A204.1 (cell line): Measurements from ENCODE around the gene OBSCN.

ENCODE experiments used
- FAIRE-seq: peaks from 2 replicates; lab custom pipeline; 2012; peaks lifted over from hg19 to GRCh38; lab: Jason Lieb, UNC

OBSCN gene

DNA sequence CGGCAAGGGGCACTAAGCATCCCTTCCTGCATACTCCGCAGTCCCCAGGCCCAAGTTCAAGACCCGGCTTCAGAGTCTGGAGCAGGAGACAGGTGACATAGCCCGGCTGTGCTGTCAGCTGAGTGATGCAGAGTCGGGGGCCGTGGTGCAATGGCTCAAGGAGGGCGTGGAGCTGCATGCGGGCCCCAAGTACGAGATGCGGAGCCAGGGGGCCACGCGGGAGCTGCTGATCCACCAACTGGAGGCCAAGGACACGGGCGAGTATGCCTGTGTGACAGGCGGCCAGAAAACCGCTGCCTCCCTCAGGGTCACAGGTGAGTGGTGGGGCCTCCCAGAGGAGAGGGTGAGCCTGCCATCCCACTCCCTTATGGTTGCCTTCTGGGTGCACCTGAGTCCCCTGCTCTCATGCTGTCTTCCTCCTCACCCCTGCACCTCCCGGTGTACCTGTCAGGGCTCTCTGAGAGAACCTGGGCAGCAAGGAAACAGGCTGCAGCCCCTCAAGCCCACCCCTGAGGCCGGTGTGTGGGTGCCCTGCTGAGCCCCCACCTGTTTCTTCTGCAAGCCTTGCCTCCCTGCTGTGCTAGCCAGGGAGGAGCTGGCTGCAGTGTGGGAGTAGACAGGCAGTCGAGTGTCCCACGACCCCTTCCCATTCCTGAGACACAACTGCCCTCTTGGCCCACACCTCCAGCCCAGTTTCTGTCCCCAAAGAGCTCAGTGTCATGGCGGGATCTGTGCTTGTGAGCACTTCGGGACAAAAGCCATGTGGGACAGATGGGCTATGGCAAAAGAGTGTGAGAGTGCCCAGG, 99.6 kb downstream of the OBSCN start:
- FAIRE-seq: no peak

GRCh38 chr1:228308085-228308601, 100.3 kb downstream of the OBSCN start:
- FAIRE-seq: no peak

DNA sequence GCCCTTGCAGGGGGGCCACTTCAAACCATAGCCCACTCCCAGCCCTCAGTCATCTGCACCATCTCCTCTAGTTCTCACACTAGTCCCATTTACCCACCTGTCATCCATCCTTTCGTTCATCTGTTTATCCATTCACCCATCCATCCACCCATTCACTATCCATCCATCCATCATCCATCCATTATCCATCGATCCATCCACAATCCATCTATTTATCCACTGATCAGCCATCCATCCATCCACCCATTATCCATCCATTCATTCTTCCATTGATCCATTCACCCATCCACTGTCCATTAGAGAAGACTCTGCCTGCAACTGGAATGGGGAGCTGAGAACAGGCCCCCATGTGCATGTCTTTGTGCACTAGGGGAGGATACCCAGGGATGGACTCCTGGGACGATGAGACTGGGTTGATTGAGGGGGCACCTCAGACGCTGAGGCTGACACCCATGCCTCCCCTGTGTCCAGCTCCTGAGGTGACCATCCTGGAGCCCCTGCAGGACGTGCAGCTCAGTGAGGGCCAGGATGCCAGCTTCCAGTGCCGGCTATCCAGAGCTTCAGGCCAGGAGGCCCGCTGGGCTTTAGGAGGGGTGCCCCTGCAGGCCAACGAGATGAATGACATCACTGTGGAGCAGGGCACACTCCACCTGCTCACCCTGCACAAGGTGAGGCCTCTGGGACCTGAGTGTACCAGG, 100.9 kb downstream of the OBSCN start:
- no peak for FAIRE-seq

GRCh38 chr1:228309326-228310067, 101.7 kb downstream of the OBSCN start:
- FAIRE-seq: no peak

GRCh38 chr1:228310162-228310792, 102.4 kb downstream of the OBSCN start:
- FAIRE-seq: no peak

DNA sequence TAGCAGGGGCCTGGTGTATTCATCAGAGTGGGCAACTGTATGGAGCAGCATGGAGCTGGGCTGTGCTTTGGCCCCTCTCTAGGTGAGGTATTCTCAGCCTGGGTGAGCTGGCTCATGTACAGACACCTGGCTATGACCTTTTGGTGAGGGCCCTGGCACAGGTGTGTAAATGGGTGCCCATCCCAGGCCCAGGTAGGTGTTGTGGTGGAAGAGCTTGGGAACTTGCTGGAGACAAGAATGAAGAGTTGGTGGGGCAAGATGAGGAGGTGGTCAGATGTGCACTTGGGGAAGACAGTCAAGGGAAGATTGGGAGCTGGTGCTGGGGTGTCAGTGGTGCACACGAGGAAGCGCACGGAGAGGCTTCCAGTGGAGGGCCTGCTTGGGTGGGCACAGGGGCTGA, 103.2 kb downstream of the OBSCN start:
- FAIRE-seq: no peak

DNA sequence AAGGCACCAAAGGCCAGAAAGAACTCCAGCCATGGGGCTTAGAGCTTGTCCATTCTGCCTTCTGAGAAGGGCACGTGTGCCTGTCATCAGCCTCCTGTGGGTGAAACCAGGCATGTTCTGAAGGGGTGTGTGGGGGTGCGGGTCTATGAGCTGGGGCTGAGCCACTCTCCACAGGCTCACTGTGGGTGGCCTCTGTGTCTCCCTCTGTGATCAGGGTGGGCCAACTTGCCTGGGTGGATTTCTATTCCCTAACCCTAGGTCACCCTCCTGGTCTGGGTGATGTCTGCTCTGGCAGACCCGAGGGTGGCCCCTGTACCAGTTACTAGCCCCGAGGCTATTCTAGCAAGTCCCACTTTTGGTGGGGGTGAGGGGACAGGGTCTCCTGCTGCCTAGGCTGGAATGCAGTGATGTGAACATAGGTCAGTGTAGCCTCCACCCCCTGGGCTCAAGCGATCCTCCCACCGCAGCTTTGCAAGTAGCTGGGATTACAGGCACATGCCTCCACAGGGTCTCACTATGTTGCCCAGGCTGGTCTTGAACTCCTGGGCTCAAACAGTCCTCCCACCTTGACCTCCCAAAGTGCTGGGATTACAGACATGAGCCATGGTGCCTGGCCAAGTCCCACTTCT, 104.4 kb downstream of the OBSCN start:
- FAIRE-seq: no peak

- no peak for FAIRE-seq
Measured at GRCh38 chr1:228313536-228314277, 105.9 kb downstream of the OBSCN start.

DNA sequence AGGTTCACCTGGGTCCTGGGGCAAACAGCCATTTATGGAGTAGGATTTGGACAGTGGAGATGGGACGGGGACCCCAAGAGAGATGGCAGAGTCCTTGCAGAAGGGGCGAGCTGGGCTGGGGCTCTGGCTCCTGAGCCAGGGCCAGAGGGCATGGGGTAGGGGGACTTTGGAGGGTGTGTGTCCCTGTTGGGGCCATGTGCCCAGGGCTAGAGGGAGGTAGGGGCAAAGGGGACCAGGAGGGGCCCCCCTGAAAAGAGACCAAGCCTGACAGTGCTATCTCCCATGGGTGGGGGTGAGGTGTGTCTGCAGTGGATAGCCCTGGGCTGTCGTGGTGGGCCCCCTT, 106.4 kb downstream of the OBSCN start:
- FAIRE-seq: no peak

- FAIRE-seq: no peak
Measured at GRCh38 chr1:228314658-228315483, 107.0 kb downstream of the OBSCN start.

DNA sequence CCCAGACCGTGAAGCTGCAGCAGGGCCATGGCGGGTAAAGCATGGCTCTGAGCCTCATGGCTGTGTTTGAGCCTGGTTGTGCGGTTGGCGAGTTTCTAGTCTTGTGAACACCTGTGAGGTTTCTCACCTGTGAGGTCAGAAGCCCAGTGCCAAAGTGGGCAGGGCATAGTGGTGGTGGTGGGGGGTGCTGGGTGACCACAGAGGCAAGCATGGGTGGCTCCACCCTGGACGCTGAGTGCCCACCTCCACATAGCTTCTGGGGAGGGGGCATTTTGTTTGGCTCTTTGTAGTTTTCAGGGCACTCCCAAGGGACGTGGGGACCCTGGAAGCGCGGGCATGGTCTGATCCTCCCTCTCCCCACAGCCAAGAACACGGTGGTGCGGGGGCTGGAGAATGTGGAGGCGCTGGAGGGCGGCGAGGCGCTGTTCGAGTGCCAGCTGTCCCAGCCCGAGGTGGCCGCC, 107.7 kb downstream of the OBSCN start:
- no peak for FAIRE-seq

DNA sequence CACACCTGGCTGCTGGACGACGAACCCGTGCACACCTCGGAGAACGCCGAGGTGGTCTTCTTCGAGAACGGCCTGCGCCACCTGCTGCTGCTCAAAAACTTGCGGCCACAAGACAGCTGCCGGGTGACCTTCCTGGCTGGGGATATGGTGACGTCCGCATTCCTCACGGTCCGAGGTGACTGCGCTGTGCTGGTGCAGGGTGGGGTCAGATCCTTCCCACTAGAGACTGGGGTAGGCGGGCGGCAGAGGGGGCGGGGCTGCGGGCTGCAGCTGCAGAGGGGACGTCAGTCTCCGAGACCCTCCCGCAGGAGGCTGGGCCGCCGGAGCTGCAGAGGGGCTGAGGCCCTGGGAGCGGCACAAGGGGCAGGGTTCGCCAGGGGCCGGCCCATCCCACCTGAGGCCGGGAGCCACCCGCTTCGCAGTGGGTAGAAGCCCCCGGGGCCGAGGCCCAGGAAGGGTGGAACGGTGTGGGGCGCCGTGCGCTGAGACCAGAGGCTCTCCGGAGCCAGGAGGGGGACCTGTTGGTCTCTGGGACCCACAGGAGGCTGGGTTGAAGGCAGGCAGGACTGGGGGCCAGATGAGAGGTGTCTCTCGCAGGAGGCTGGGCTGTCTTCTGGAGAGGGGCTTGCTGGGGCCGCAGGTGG, 108.2 kb downstream of the OBSCN start:
- no peak for FAIRE-seq

DNA sequence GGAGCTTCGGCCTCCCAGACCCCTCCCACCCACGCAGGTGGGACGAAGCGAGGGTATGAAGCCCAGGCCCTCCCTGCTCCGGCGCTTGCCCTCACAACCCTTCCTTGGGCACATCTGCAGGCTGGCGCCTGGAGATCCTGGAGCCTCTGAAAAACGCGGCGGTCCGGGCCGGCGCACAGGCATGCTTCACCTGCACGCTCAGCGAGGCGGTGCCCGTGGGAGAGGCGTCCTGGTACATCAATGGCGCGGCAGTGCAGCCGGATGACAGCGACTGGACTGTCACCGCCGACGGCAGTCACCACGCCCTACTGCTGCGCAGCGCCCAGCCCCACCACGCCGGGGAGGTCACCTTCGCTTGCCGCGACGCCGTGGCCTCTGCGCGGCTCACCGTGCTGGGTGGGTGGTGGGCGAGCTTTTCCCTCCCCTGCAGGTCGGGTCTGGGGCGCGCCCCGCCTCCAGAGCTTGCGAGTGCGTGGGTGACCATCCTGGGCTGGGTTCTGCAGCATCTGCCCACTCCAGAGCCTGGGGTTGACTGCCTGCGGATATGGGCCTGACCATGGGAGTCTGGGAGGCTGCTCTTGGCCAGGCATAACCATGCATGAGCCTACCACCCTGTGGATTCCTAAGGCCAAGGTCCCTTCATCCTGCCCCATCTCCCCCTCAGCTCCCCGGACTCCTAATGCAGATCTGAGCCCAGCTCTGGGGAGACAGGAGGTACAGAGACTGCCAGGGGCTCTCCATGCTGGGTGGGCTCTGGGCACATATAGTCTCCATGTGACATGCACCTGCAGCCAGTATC, 108.9 kb downstream of the OBSCN start:
- FAIRE-seq: no peak

DNA sequence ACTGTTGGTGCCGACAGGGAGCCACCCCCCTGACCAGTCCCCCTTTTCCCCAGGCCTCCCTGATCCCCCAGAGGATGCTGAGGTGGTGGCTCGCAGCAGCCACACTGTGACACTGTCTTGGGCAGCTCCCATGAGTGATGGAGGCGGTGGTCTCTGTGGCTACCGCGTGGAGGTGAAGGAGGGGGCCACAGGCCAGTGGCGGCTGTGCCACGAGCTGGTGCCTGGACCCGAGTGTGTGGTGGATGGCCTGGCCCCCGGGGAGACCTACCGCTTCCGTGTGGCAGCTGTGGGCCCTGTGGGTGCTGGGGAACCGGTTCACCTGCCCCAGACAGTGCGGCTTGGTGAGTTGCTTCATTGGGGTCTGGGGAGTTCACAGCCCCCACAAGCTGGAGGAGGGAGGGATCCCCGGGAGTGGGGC, 109.6 kb downstream of the OBSCN start:
- no peak for FAIRE-seq

DNA sequence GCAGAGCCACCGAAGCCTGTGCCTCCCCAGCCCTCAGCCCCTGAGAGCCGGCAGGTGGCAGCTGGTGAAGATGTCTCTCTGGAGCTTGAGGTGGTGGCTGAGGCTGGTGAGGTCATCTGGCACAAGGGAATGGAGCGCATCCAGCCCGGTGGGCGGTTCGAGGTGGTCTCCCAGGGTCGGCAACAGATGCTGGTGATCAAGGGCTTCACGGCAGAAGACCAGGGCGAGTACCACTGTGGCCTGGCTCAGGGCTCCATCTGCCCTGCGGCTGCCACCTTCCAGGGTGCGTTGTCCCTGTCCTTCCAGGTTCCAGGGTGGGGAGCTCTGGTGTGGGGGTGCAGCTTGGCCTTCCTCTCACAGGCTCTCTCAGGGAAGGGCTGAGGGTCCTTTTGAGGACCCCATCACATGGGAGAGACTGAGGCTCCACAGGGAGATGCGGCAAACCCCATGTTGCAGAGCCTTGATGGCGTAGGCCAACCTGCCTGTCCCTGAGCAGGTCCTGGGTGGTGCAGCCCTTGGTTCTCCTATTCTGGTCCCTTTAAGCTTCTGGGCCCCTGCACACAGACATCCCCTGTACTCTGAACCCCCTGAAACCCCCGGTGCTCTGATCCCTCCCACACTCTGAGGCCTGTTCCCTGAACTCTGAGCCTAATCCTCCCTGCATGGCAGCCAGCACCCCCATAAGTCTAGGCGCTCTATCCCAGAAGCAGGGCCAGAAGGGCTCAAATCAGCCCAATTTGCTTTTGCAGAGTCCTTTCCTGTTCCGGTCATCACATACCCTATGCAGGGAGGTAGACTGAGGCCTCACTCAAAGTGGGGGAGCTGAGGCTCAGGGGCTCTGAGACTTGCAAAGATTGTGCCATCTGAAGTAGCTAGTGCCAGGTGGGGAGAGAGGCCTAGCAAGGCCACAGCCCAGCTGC, 110.3 kb downstream of the OBSCN start:
- no peak for FAIRE-seq

GRCh38 chr1:228318823-228319241, 111.0 kb downstream of the OBSCN start:
- FAIRE-seq: no peak

GRCh38 chr1:228319352-228320088, 111.7 kb downstream of the OBSCN start:
- FAIRE-seq: no peak
